HCT116 (cell line): ENCODE data around the gene SLC8A1. TPM values are rescaled to one million over a fixed set of nuclear protein-coding genes. Genes with fewer than 3 reads are reported as not detected.

Experiments used
- ATAC-seq: fragments of 200-7000 bp; cut with Tn5 transposase; 2 replicates; pipeline ENCODE4 v1.9.1; 2020; ENCODE audit warnings: mild to moderate bottlenecking, moderate library complexity
- BruUV-seq: library from RNA; stranded (reverse); fragments of 400-500 nt; replicated peaks from 2 replicates; lab custom pipeline; 2021; lab: Mats Ljungman, UMichigan
- CTCF ChIA-PET: fragments of 300-600 bp; sonication (Branson Sonifier 250); formaldehyde crosslinking; loops from one replicate; lab custom pipeline; 2021; ENCODE audit warnings: antibody characterized with exemption; lab: Charles Lee
- POLR2A ChIA-PET: fragments of 300-600, 350-600 bp; sonication (Branson Sonifier 250); formaldehyde crosslinking; loops from one replicate; lab custom pipeline; 2021; ENCODE audit warnings: antibody characterized with exemption; lab: Charles Lee
- RAD21 ChIA-PET, 2 experiments: fragments of 300-600 bp; sonication (Branson Sonifier 250); formaldehyde crosslinking; loops; one replicate each; lab custom pipeline; 2023; ENCODE audit warnings: low total read pairs in 2 of 2; ENCODE audit not compliant: uncharacterized antibody in 2 of 2, unreplicated experiment in 2 of 2, low non-redundant PET in 1 of 2; lab: Charles Lee
- DNase-seq: peaks from one replicate; pipeline ENCODE4 v3.0.0-alpha.2; 2010; ENCODE audit warnings: low read depth, low spot score
- H2AFZ ChIP-seq: fragments of 200-600 bp; shearing (Covaris generic), sonication (generic); 2 replicates; pipeline ENCODE4 v1.6.1; 2017; ENCODE audit warnings: low read depth, mixed run types, mixed read lengths, antibody characterized with exemption, low read length; ENCODE audit not compliant: poor library complexity, severe bottlenecking
- H3K27ac ChIP-seq: 2 replicates; pipeline ENCODE4 v1.5.1; 2012; ENCODE audit warnings: low read depth, low read length
- H3K27me3 ChIP-seq: fragments of 200-600 bp; sonication (generic); 2 replicates; pipeline ENCODE4 v1.6.1; 2016; ENCODE audit warnings: mixed run types, low read length, mixed read lengths; ENCODE audit not compliant: insufficient read depth
- H3K36me3 ChIP-seq, 2 experiments: fragments of 200-500 bp in 1 of 2; fragments of 200-600 bp in 1 of 2; sonication (Bioruptor generic) in 1 of 2; sonication (generic) in 1 of 2; 2 replicates each; pipeline versions ENCODE4 v1.5.1 to v1.6.1; 2014 to 2016; ENCODE audit warnings: low read length in 2 of 2, inconsistent platforms in 1 of 2, mixed read lengths in 1 of 2, mixed run types in 1 of 2; ENCODE audit not compliant: insufficient read depth in 2 of 2, control insufficient read depth in 1 of 2
- H3K4me1 ChIP-seq, 2 experiments: fragments of 200-600 bp in 1 of 2; sonication (generic) in 1 of 2; 2 replicates each; pipeline versions ENCODE4 v1.5.1 to v1.6.1; 2012 to 2017; ENCODE audit warnings: low read length in 2 of 2, inconsistent platforms in 1 of 2, mild to moderate bottlenecking in 1 of 2, mixed read lengths in 1 of 2, mixed run types in 1 of 2, moderate library complexity in 1 of 2; ENCODE audit not compliant: insufficient read depth in 2 of 2, control insufficient read depth in 1 of 2
- H3K4me2 ChIP-seq: fragments of 200-600 bp; sonication (generic); 2 replicates; pipeline ENCODE4 v1.6.1; 2017; ENCODE audit warnings: mixed run types, low read length, mixed read lengths
- H3K4me3 ChIP-seq, 2 experiments: fragments of 200-600 bp in 1 of 2; sonication (generic) in 1 of 2; replicated peaks in 1 of 2; 2 replicates each; pipeline ENCODE4 v1.5.1; 2011 to 2016; ENCODE audit warnings: low read length in 2 of 2, control low read depth in 1 of 2, low read depth in 1 of 2, mild to moderate bottlenecking in 1 of 2, mixed read lengths in 1 of 2, mixed run types in 1 of 2
- H3K79me2 ChIP-seq: fragments of 200-600 bp; sonication (generic); 2 replicates; pipeline ENCODE4 v1.6.1; 2017; ENCODE audit warnings: mild to moderate bottlenecking, mixed run types, low read length, moderate library complexity, mixed read lengths; ENCODE audit not compliant: insufficient read depth
- H3K9ac ChIP-seq: fragments of 200-600 bp; sonication (generic); 2 replicates; pipeline ENCODE4 v1.6.1; 2016; ENCODE audit warnings: low read length, mixed read lengths
- H3K9me2 ChIP-seq: fragments of 200-600 bp; sonication (generic), shearing (Covaris generic); 2 replicates; pipeline ENCODE4 v1.6.1; 2017; ENCODE audit warnings: mixed run types, mild to moderate bottlenecking, moderate library complexity; ENCODE audit not compliant: insufficient read depth
- H3K9me3 ChIP-seq, 2 experiments: fragments of 200-500 bp in 1 of 2; fragments of 200-600 bp in 1 of 2; sonication (Bioruptor generic) in 1 of 2; sonication (generic) in 1 of 2; 2 replicates each; pipeline ENCODE4 v1.6.1; 2014 to 2017; ENCODE audit warnings: low read length in 2 of 2, mixed read lengths in 2 of 2, inconsistent platforms in 1 of 2, low read depth in 1 of 2, mild to moderate bottlenecking in 1 of 2, mixed run types in 1 of 2, moderate library complexity in 1 of 2; ENCODE audit not compliant: control insufficient read depth in 1 of 2, insufficient read depth in 1 of 2
- H4K20me1 ChIP-seq: fragments of 200-600 bp; sonication (generic), shearing (Covaris generic); 2 replicates; pipeline ENCODE4 v1.6.1; 2017; ENCODE audit warnings: mixed run types, mild to moderate bottlenecking, moderate library complexity; ENCODE audit not compliant: insufficient read depth
- ATF3 ChIP-seq: IDR thresholded peaks from 2 replicates; pipeline ENCODE4 v1.6.1; 2012
- CBX3 ChIP-seq: IDR thresholded peaks from 2 replicates; pipeline ENCODE4 v1.6.1; 2012; ENCODE audit warnings: low read depth
- CEBPB ChIP-seq: IDR thresholded peaks from 2 replicates; pipeline ENCODE4 v1.6.1; 2012; ENCODE audit warnings: low read depth
- EGR1 ChIP-seq: IDR thresholded peaks from 2 replicates; pipeline ENCODE4 v1.6.1; 2012; ENCODE audit warnings: low read depth
- ELF1 ChIP-seq: IDR thresholded peaks from 2 replicates; pipeline ENCODE4 v1.6.1; 2012; ENCODE audit warnings: low read depth, borderline replicate concordance
- EZH2 ChIP-seq: fragments of 200-600 bp; sonication (generic); IDR thresholded peaks from 2 replicates; pipeline ENCODE4 v1.6.1; 2017; ENCODE audit warnings: antibody characterized with exemption, mixed run types
- JUND ChIP-seq: IDR thresholded peaks from 2 replicates; pipeline ENCODE4 v1.6.1; 2012
- MAX ChIP-seq: IDR thresholded peaks from 2 replicates; pipeline ENCODE4 v1.6.1; 2012
- POLR2A ChIP-seq: IDR thresholded peaks from 2 replicates; pipeline ENCODE4 v1.7.0; 2011; ENCODE audit warnings: borderline replicate concordance; ENCODE audit not compliant: insufficient read depth, insufficient read length; ENCODE audit errors: extremely low read depth
- POLR2AphosphoS5 ChIP-seq: IDR thresholded peaks from 2 replicates; pipeline ENCODE4 v1.6.1; 2011; ENCODE audit warnings: mild to moderate bottlenecking, low read depth, low read length, moderate library complexity
- SIN3A ChIP-seq: IDR thresholded peaks from 2 replicates; pipeline ENCODE4 v1.6.1; 2012; ENCODE audit warnings: low read depth
- SP1 ChIP-seq: IDR thresholded peaks from 2 replicates; pipeline ENCODE4 v1.6.1; 2012; ENCODE audit warnings: low read depth
- TCF7L2 ChIP-seq: IDR thresholded peaks from 2 replicates; pipeline ENCODE4 v1.7.0; 2011; ENCODE audit warnings: borderline replicate concordance, inconsistent platforms; ENCODE audit not compliant: insufficient read depth, insufficient read length; ENCODE audit errors: extremely low read depth
- ZBTB33 ChIP-seq: IDR thresholded peaks from 2 replicates; pipeline ENCODE4 v1.6.1; 2011; ENCODE audit warnings: mild to moderate bottlenecking, low read length, moderate library complexity; ENCODE audit not compliant: insufficient replicate concordance; ENCODE audit errors: extremely low read depth
- ZFX ChIP-seq: fragments of 450-650 bp; IDR thresholded peaks from 2 replicates; pipeline ENCODE4 v1.6.1; 2017
- ZNF274 ChIP-seq: fragments of 200-500 bp; sonication (Bioruptor generic); IDR thresholded peaks from 2 replicates; pipeline ENCODE4 v1.6.1; 2014; ENCODE audit warnings: mild to moderate bottlenecking, low read depth, low read length, inconsistent platforms
- intact Hi-C: fragments of 100-400 bp; cut with micrococcal nuclease; formaldehyde crosslinking; loops from 2 replicates; pipeline ENCODE4 v1.10.0; 2022
- total RNA-seq: library from RNA; stranded (reverse); gene quantifications from one replicate; pipeline ENCODE4 v1.2.1, GENCODE V29; 2021; ENCODE audit not compliant: unreplicated experiment
- TF ChIP-seq, protein P1 (sequence below), 3 experiments: fragments of 200-600 bp in 1 of 3; sonication (generic) in 1 of 3; IDR thresholded peaks in 2 of 3; conservative IDR thresholded peaks in 1 of 3; 2 replicates each; pipeline ENCODE4 v1.5.1; 2012 to 2017; ENCODE audit warnings: low read depth in 2 of 3, low read length in 2 of 3, antibody characterized with exemption in 1 of 3, borderline replicate concordance in 1 of 3, control low read depth in 1 of 3, mild to moderate bottlenecking in 1 of 3, mixed read lengths in 1 of 3, mixed run types in 1 of 3, moderate library complexity in 1 of 3; ENCODE audit not compliant: insufficient read depth in 1 of 3
- TF ChIP-seq, protein P2 (sequence below): IDR thresholded peaks from 2 replicates; pipeline ENCODE4 v1.6.1; 2012; ENCODE audit warnings: low read depth

SLC8A1 gene
- total RNA-seq, 1 experiment from 2014 or later = 0.07 TPM

GRCh38 chr2:40106061-40106460 lies 345.8 kb downstream of the SLC8A1 start:
- TF ChIP-seq ZFX (no peak), ATF3 (no peak), POLR2AphosphoS5 (no peak), ZNF274 (no peak), EGR1 (no peak), SP1 (no peak), EZH2 (no peak), CBX3 (no peak), SIN3A (no peak), CEBPB (no peak), POLR2A (no peak), MAX (no peak), ZBTB33 (no peak), ELF1 (no peak), JUND (no peak), TCF7L2 (no peak)
- TF ChIP-seq, protein P1, sequence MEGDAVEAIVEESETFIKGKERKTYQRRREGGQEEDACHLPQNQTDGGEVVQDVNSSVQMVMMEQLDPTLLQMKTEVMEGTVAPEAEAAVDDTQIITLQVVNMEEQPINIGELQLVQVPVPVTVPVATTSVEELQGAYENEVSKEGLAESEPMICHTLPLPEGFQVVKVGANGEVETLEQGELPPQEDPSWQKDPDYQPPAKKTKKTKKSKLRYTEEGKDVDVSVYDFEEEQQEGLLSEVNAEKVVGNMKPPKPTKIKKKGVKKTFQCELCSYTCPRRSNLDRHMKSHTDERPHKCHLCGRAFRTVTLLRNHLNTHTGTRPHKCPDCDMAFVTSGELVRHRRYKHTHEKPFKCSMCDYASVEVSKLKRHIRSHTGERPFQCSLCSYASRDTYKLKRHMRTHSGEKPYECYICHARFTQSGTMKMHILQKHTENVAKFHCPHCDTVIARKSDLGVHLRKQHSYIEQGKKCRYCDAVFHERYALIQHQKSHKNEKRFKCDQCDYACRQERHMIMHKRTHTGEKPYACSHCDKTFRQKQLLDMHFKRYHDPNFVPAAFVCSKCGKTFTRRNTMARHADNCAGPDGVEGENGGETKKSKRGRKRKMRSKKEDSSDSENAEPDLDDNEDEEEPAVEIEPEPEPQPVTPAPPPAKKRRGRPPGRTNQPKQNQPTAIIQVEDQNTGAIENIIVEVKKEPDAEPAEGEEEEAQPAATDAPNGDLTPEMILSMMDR (IDR thresholded peaks at IDR 0.05 in 2 of 3, conservative IDR thresholded peaks at IDR 0.05 in 1 of 3; ENCODE audit: borderline replicate concordance in 1 of 3, insufficient read depth in 1 of 3, low read depth in 2 of 3, low read length in 2 of 3) = no peak
- TF ChIP-seq, protein P2, sequence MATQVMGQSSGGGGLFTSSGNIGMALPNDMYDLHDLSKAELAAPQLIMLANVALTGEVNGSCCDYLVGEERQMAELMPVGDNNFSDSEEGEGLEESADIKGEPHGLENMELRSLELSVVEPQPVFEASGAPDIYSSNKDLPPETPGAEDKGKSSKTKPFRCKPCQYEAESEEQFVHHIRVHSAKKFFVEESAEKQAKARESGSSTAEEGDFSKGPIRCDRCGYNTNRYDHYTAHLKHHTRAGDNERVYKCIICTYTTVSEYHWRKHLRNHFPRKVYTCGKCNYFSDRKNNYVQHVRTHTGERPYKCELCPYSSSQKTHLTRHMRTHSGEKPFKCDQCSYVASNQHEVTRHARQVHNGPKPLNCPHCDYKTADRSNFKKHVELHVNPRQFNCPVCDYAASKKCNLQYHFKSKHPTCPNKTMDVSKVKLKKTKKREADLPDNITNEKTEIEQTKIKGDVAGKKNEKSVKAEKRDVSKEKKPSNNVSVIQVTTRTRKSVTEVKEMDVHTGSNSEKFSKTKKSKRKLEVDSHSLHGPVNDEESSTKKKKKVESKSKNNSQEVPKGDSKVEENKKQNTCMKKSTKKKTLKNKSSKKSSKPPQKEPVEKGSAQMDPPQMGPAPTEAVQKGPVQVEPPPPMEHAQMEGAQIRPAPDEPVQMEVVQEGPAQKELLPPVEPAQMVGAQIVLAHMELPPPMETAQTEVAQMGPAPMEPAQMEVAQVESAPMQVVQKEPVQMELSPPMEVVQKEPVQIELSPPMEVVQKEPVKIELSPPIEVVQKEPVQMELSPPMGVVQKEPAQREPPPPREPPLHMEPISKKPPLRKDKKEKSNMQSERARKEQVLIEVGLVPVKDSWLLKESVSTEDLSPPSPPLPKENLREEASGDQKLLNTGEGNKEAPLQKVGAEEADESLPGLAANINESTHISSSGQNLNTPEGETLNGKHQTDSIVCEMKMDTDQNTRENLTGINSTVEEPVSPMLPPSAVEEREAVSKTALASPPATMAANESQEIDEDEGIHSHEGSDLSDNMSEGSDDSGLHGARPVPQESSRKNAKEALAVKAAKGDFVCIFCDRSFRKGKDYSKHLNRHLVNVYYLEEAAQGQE = no peak
- CTCF ChIA-PET = no interaction called here

More at GRCh38 chr2:40106061-40106460, 345.8 kb downstream of the SLC8A1 start:
- DNase-seq (no peak), ATAC-seq (no peak)
- H4K20me1 ChIP-seq = no peaks in the 10 kb centered on the region
- POLR2A ChIA-PET = no interaction called here
- intact Hi-C loops = no loop called here
- peaks cover 25% of the 10 kb centered on the region for H3K27me3 ChIP-seq
- no peaks in the 10 kb centered on the region for H3K36me3 ChIP-seq
- no peak overlapping the region for H3K9ac ChIP-seq
- H3K4me1 ChIP-seq = no peaks in the 10 kb centered on the region
- no peak overlapping the region for H2AFZ ChIP-seq
- RAD21 ChIA-PET = no interaction called here
- H3K79me2 ChIP-seq = no peaks in the 10 kb centered on the region
- no peak overlapping the region for H3K4me2 ChIP-seq
- H3K9me2 ChIP-seq = no peaks in the 10 kb centered on the region
- no peaks in the 10 kb centered on the region for H3K9me3 ChIP-seq
- H3K4me3 ChIP-seq = no peak overlapping the region
- no TSS peak for BruUV-seq
- H3K27ac ChIP-seq = no peak overlapping the region
